Skeletal muscle tissue (tissue), 4 donors: Measurements from ENCODE around the gene TMEM33. TPM values are rescaled to one million over a fixed set of nuclear protein-coding genes. Genes with fewer than 3 reads are reported as not detected.
A peak's percentile ranks its signal among the peaks of the same experiment; 100 is the strongest.

Source experiments
- H3K27ac ChIP-seq: one replicate; pipeline ENCODE4 v1.7.0; 2013; ENCODE audit warnings: mild to moderate bottlenecking, low read depth, low read length, inconsistent platforms
- H3K27me3 ChIP-seq, 3 donors: one replicate each; pipeline ENCODE4 v1.7.0; 2013; ENCODE audit warnings: low read length in 3 of 3; ENCODE audit not compliant: control insufficient read depth in 3 of 3, insufficient read depth in 3 of 3
- H3K36me3 ChIP-seq, 3 donors: one replicate each; pipeline ENCODE4 v1.7.0; 2013; ENCODE audit warnings: low read length in 3 of 3; ENCODE audit not compliant: control insufficient read depth in 3 of 3, insufficient read depth in 3 of 3
- H3K4me1 ChIP-seq, 3 donors: one replicate each; pipeline ENCODE4 v1.7.0; 2013; ENCODE audit warnings: low read length in 3 of 3, mild to moderate bottlenecking in 3 of 3; ENCODE audit not compliant: control insufficient read depth in 3 of 3, insufficient read depth in 3 of 3
- H3K4me3 ChIP-seq, 3 donors: one replicate each; pipeline ENCODE4 v1.7.0; 2013; ENCODE audit warnings: low read length in 3 of 3
- H3K9ac ChIP-seq, 3 donors: one replicate each; pipeline ENCODE4 v1.7.0; 2013; ENCODE audit warnings: low read length in 3 of 3, mild to moderate bottlenecking in 3 of 3, moderate library complexity in 2 of 3, low read depth in 1 of 3
- H3K9me3 ChIP-seq, 3 donors: one replicate each; pipeline ENCODE4 v1.7.0; 2013; ENCODE audit warnings: low read length in 3 of 3; ENCODE audit not compliant: control insufficient read depth in 3 of 3
- total RNA-seq: library from RNA; depleted of rRNA; stranded (reverse); fragments of >200 nt; gene quantifications from one replicate; pipeline ENCODE4 v1.2.3, GENCODE V29; 2014
- donor health status: Osteomylitis.

The TMEM33 gene
- total RNA-seq, 1 donor from 2014 or later: 16.2 TPM

- Histone ChIP-seq H3K9ac (no peak overlapping the region), H3K27me3 (no peaks in the 10 kb centered on the region), H3K4me3 (no peak overlapping the region), H3K4me1 (no peaks in the 10 kb centered on the region), H3K36me3 (no peaks in the 10 kb centered on the region), H3K27ac (no peak overlapping the region), H3K9me3 (no peaks in the 10 kb centered on the region)
Observed at GRCh38 chr4:41967392-41967791, 32.2 kb downstream of the TMEM33 start.

- Histone ChIP-seq H3K4me3 (no peak overlapping the region), H3K36me3 (no peaks in the 10 kb centered on the region), H3K9ac (no peak overlapping the region), H3K27me3 (no peaks in the 10 kb centered on the region), H3K4me1 (no peaks in the 10 kb centered on the region), H3K9me3 (no peaks in the 10 kb centered on the region), H3K27ac (no peak overlapping the region)
Observed at GRCh38 chr4:41969671-41970070, 34.4 kb downstream of the TMEM33 start.

- Histone ChIP-seq H3K9me3 (no peaks in the 10 kb centered on the region), H3K4me3 (no peak overlapping the region), H3K27me3 (no peaks in the 10 kb centered on the region), H3K36me3 (no peaks in the 10 kb centered on the region), H3K4me1 (peaks cover 0 to 8% (median 0%) of the 10 kb centered on the region in 3 donors), H3K27ac (no peak overlapping the region), H3K9ac (no peak overlapping the region)
Observed at GRCh38 chr4:41975341-41975740, 40.1 kb downstream of the TMEM33 start.

- no peak overlapping the region for H3K4me3 ChIP-seq
- no peak overlapping the region for H3K9ac ChIP-seq
- H3K4me1 ChIP-seq: peaks cover 0 to 8% (median 0%) of the 10 kb centered on the region in 3 donors
- peaks cover 0 to under 1% (median 0%) of the 10 kb centered on the region in 3 donors for H3K9me3 ChIP-seq
- no peaks in the 10 kb centered on the region for H3K36me3 ChIP-seq
- H3K27me3 ChIP-seq: no peaks in the 10 kb centered on the region
- no peak overlapping the region for H3K27ac ChIP-seq
Observed at GRCh38 chr4:41976775-41977516, 41.7 kb downstream of the TMEM33 start.

- H3K9me3 ChIP-seq: peaks cover 0 to 5% (median 0%) of the 10 kb centered on the region in 3 donors
- peaks cover 0 to 8% (median 0%) of the 10 kb centered on the region in 3 donors for H3K4me1 ChIP-seq
Observed at GRCh38 chr4:41977709-41978108, 42.5 kb downstream of the TMEM33 start.

GRCh38 chr4:41981456-41981855 lies 46.2 kb downstream of the TMEM33 start, which contains the start of gene DCAF4L1:
Gene DCAF4L1 (plus strand): TSS chr4:41981756. CDS start chr4:41981793, 37 bp downstream.
- Histone ChIP-seq H3K9ac (no peak within 1 kb of the TSS), H3K27me3 (no peaks in the 10 kb centered on the region), H3K4me1 (peaks cover 0 to 8% (median 0%) of the 10 kb centered on the region in 3 donors), H3K9me3 (peaks cover 0 to 5% (median 0%) of the 10 kb centered on the region in 3 donors), H3K27ac (no peak within 1 kb of the TSS), H3K36me3 (peaks cover 0 to 2% (median 0%) of the 10 kb centered on the region in 3 donors), H3K4me3 (no peak within 1 kb of the TSS)

More at GRCh38 chr4:41977709-41978108, 42.5 kb downstream of the TMEM33 start:
- H3K27me3 ChIP-seq: no peaks in the 10 kb centered on the region
- no peak overlapping the region for H3K9ac ChIP-seq
- peaks cover 0 to 2% (median 0%) of the 10 kb centered on the region in 3 donors for H3K36me3 ChIP-seq
- no peak overlapping the region for H3K27ac ChIP-seq
- no peak overlapping the region for H3K4me3 ChIP-seq

GRCh38 chr4:41982716-41983115 lies 47.5 kb downstream of the TMEM33 start:
- no peaks in the 10 kb centered on the region for H3K27me3 ChIP-seq
- peaks cover 0 to 4% (median 0%) of the 10 kb centered on the region in 3 donors for H3K4me1 ChIP-seq
- H3K9me3 ChIP-seq: peaks cover 0 to 5% (median 0%) of the 10 kb centered on the region in 3 donors
- H3K4me3 ChIP-seq: no peak overlapping the region
- peaks cover 0 to 2% (median 0%) of the 10 kb centered on the region in 3 donors for H3K36me3 ChIP-seq
- no peak overlapping the region for H3K27ac ChIP-seq
- no peak overlapping the region for H3K9ac ChIP-seq

- Histone ChIP-seq H3K9ac (no peak overlapping the region), H3K36me3 (peaks cover 0 to 2% (median 0%) of the 10 kb centered on the region in 3 donors), H3K27ac (no peak overlapping the region), H3K9me3 (peaks cover 0 to 5% (median 0%) of the 10 kb centered on the region in 3 donors), H3K27me3 (no peaks in the 10 kb centered on the region), H3K4me1 (peaks cover 0 to 8% (median 6%) of the 10 kb centered on the region in 3 donors), H3K4me3 (no peak overlapping the region)
Observed at GRCh38 chr4:41985151-41985550, 49.9 kb downstream of the TMEM33 start.

- peak overlapping the region; percentile 73 to 98 (median 91) for H3K4me3 ChIP-seq
- H3K4me1 ChIP-seq: peaks cover 12 to 25% (median 18%) of the 10 kb centered on the region in 3 donors
- no peaks in the 10 kb centered on the region for H3K9me3 ChIP-seq
- peak overlapping the region; percentile 90 to 96 (median 93) for H3K9ac ChIP-seq
- no peaks in the 10 kb centered on the region for H3K27me3 ChIP-seq
- no peaks in the 10 kb centered on the region for H3K36me3 ChIP-seq
- H3K27ac ChIP-seq: peak overlapping the region; percentile 86
Observed at GRCh38 chr4:41989994-41990364, 54.8 kb downstream of the TMEM33 start.

- peak within 1 kb of the TSS; percentile 73 to 98 (median 91) for H3K4me3 ChIP-seq
- H3K9me3 ChIP-seq: no peaks in the 10 kb centered on the region
- H3K9ac ChIP-seq: peak within 1 kb of the TSS; percentile 90 to 96 (median 93)
- no peaks in the 10 kb centered on the region for H3K36me3 ChIP-seq
- peak within 1 kb of the TSS; percentile 86 for H3K27ac ChIP-seq
- H3K27me3 ChIP-seq: no peaks in the 10 kb centered on the region
- H3K4me1 ChIP-seq: peaks cover 12 to 25% (median 18%) of the 10 kb centered on the region in 3 donors
Observed at GRCh38 chr4:41990365-41991111, 55.3 kb downstream of the TMEM33 start, which contains the start of gene SLC30A9. Gene SLC30A9 (plus strand): TSS chr4:41990530. CDS start chr4:41990652, 122 bp downstream.
